Activated CD4-positive, alpha-beta T cell treated with anti-CD3 and anti-CD28 coated beads, Interleukin-2, amount 10 ng/mL, durations not matched to agents 7 days and 5 days (primary cell): ENCODE measurements around the gene PAXX. TPM values are rescaled to one million over a fixed set of nuclear protein-coding genes. Genes with fewer than 3 reads are reported as not detected.

Experiments used
- CTCF ChIA-PET: fragments of 350-600 bp; sonication (Branson Sonifier 250); formaldehyde crosslinking; loops from one replicate; lab custom pipeline; 2021; ENCODE audit warnings: antibody characterized with exemption; lab: Charles Lee
- POLR2A ChIA-PET: fragments of 350-600 bp; sonication (Branson Sonifier 250); formaldehyde crosslinking; loops from one replicate; lab custom pipeline; 2021; ENCODE audit warnings: antibody characterized with exemption; lab: Charles Lee
- DNase-seq: peaks from one replicate; pipeline ENCODE4 v3.0.0-alpha.2; 2020
- H3K27ac Mint-ChIP-seq: one replicate; pipeline ENCODE4 v1.8.0; 2021; ENCODE audit warnings: mild to moderate bottlenecking, moderate library complexity, mixed read lengths
- H3K27me3 Mint-ChIP-seq: one replicate; pipeline ENCODE4 v1.8.0; 2021; ENCODE audit warnings: mixed read lengths
- H3K36me3 Mint-ChIP-seq: one replicate; pipeline ENCODE4 v1.8.0; 2021; ENCODE audit warnings: low read depth, mixed read lengths
- H3K4me1 Mint-ChIP-seq: one replicate; pipeline ENCODE4 v1.8.0; 2021; ENCODE audit warnings: mixed read lengths
- H3K4me3 Mint-ChIP-seq: one replicate; pipeline ENCODE4 v1.8.0; 2021; ENCODE audit warnings: mild to moderate bottlenecking, moderate library complexity, mixed read lengths
- H3K9me3 Mint-ChIP-seq: one replicate; pipeline ENCODE4 v1.8.0; 2021; ENCODE audit warnings: mixed read lengths
- total RNA-seq, 2 experiments: library from RNA; stranded (reverse); gene quantifications; one replicate each; pipeline ENCODE4 v1.2.3, GENCODE V29; 2021

Gene PAXX
- total RNA-seq, 2 experiments from 2014 or later = 80.2 to 98.4 TPM

DNA sequence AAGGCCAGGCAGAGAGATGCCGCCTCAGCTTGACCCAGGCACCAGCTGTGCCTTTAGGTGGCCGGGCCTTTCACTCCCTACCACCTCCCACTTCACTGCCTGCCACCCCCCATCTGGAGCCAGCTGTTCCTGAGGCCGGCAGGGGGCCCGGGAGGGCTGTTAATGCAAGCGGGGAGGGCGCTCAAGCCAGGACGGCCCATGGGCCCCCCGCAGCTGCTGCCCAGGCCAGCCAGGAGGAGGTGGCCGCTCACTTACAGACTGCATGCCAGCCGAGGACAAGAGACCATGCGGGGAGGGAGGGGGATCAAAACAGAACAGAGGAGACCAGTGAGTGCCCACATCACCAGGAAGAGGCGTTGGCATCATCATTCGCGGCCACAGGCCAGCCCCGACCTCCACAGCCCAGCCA, 31.4 kb downstream of the PAXX start:
- peaks cover 3% of the 10 kb centered on the region for H3K36me3 Mint-ChIP-seq
- ChIA-PET CTCF (interaction anchor here (7.4 kb wide), 1 partner anchor 12 kb away, joined by 58 read pairs; no protein-coding TSS in a partner anchor), POLR2A (interaction anchor here (0.6 kb wide), 1 partner anchor 198 kb away, joined by 9 read pairs; no protein-coding TSS in a partner anchor)
- DNase-seq = no peak
- peaks cover 19% of the 10 kb centered on the region for H3K4me1 Mint-ChIP-seq
- no peak overlapping the region for H3K4me3 Mint-ChIP-seq
- no peaks in the 10 kb centered on the region for H3K27me3 Mint-ChIP-seq
- no peak overlapping the region for H3K27ac Mint-ChIP-seq
- no peaks in the 10 kb centered on the region for H3K9me3 Mint-ChIP-seq

DNA sequence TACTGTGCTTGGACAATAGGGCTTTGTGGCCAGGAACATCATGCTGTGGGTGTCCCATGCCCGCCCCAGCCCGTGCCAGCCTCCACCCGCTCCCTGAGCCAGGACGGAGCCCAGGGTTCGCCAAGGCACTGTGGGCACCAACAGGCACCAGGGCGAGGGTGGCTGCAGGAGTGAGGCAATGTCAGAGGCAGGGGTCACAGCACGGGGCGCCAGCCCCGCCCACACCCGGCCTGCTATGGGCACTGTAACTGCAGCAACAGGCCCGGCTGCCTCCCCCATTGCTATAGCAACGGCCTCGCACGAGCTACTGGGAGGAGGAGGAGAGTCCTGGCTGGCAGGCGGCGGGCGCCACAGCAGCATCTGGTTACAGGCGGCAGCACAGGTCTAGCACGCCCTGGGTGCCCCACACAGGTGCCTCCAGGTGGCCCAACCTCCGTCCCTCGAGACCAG, 33.3 kb downstream of the PAXX start:
- peaks cover 36% of the 10 kb centered on the region for H3K4me1 Mint-ChIP-seq
- H3K27me3 Mint-ChIP-seq = no peaks in the 10 kb centered on the region
- ChIA-PET CTCF (interaction anchor here (0.6 to 7.4 kb wide), 8 partner anchors 10 to 191 kb away, joined by 3 to 58 read pairs (median 4); partner anchors contain the start of genes MAN1B1 and NPDC1), POLR2A (no interaction called here)
- no peak overlapping the region for H3K4me3 Mint-ChIP-seq
- H3K36me3 Mint-ChIP-seq = peaks cover 3% of the 10 kb centered on the region
- no peaks in the 10 kb centered on the region for H3K9me3 Mint-ChIP-seq
- no peak overlapping the region for H3K27ac Mint-ChIP-seq
- DNase-seq = no peak

DNA sequence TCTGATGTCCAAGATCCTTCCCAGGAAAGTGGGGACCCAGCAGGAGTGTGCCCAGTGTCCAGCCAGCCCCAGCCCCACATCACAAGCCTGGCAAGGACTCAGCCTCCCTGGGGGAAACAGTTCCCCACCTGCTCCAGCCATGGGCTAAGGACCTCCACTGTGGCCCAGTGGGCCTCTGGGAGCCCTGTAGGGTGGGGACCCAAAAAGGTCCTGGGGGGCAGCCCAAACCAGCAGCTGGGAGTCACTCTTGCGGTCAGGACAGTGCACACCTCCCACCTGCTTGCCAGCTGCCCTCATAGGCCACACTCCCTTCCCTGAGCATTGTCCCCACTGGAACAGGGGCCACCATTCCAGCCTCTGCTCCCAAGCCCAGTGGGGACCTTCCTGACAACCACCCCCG, 34.2 kb downstream of the PAXX start:
- POLR2A ChIA-PET = no interaction called here
- Mint-ChIP-seq H3K4me1 (peaks cover 41% of the 10 kb centered on the region), H3K9me3 (no peaks in the 10 kb centered on the region), H3K27ac (no peak overlapping the region), H3K36me3 (peaks cover 5% of the 10 kb centered on the region), H3K27me3 (no peaks in the 10 kb centered on the region), H3K4me3 (no peak overlapping the region)
- no peak for DNase-seq
- CTCF ChIA-PET = interaction anchor here (0.6 to 7.4 kb wide), 10 partner anchors 9 to 191 kb away, joined by 3 to 59 read pairs (median 4); partner anchors contain the start of genes C8G and MAN1B1

DNA sequence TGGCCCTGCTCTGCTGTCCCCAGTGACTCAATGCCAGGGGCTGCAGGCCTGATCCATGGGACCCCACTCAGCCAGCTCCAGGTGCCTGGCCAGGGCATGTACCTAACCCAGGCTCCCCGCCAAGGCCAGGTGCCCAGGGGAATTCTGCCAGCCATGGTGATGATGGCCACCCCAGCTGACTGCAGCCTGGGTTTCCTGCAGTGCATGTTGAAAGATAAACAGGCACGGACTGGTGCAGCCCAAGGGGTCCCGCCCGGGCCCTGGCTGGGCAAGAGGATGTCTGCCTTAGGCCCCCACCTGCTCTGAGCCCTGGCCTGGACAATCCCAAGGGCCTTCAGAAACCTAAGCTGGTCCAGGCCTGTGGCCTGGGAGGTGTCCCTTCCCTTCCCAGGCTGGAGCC, 34.6 kb downstream of the PAXX start:
- Mint-ChIP-seq H3K27me3 (no peaks in the 10 kb centered on the region), H3K4me1 (peaks cover 42% of the 10 kb centered on the region), H3K36me3 (peaks cover 5% of the 10 kb centered on the region), H3K9me3 (no peaks in the 10 kb centered on the region), H3K27ac (no peak overlapping the region), H3K4me3 (peak overlapping the region; percentile 76)
- ChIA-PET POLR2A (interaction anchor here (0.6 kb wide), 1 partner anchor 73 kb away, joined by 3 read pairs; no protein-coding TSS in a partner anchor), CTCF (interaction anchor here (1.0 to 7.4 kb wide), 9 partner anchors 9 to 234 kb away, joined by 3 to 59 read pairs (median 4); partner anchors contain the start of genes C8G and MAN1B1)
- no peak for DNase-seq

DNA sequence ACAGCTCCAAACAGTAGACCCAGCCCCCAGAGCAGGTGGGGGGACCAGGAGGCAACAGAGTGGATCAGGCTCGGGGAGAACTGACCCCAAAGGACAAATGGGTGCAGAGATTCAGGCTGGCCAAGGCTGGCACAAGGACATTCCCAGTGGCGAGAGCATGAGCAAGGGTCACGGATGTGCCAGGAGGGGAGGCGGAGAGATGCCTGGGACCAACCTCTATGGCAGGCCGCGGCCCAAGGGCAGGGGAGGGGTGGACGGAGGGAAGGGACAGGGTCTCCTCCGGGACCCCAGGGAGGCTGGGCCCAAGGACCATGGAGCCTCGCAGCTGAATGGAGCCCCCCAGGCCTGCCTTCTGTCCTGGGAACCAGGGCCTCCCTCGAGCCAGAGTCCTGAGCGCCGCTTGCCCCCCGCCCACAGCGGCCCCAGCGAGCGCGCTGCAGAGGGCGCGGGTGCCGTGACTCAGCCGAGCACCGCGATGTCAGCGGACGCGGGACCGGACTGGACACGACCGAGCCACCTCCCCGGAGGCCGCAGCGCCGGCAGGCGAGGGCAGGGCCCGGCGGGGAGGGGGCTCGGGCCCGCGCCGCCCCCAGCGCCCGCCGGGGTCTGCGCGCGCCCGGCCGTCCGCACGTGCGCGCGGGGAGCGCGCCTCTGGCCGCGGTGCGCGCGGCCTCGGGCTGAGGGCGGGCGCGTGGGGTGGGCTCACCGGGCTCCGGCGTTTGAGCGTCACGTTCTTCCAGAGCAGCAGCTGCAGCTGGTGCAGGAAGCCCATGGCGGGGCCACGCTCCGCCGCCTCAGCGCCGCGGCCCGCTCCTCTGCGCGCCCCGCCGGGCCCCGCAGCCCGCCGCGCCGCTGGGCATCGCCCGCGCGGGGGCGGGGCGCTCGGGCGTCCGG, 35.4 kb downstream of the PAXX start, which contains the start of gene ABCA2:
TSS of gene ABCA2 (minus strand) at position 869 of the 894 bp plus-strand sequence. CDS start at position 772, 97 bp downstream.
- Mint-ChIP-seq H3K27me3 (no peaks in the 10 kb centered on the region), H3K4me1 (peaks cover 46% of the 10 kb centered on the region), H3K27ac (peak within 1 kb of the TSS; percentile 87), H3K9me3 (no peaks in the 10 kb centered on the region), H3K36me3 (peaks cover 2% of the 10 kb centered on the region), H3K4me3 (peak within 1 kb of the TSS; percentile 76)
- no peak for DNase-seq
- ChIA-PET CTCF (interaction anchor here (1.0 to 14.0 kb wide), 19 partner anchors 8 to 237 kb away, joined by 3 to 157 read pairs (median 5); partner anchors contain the start of genes AJM1, C8G, NPDC1 and PAXX), POLR2A (interaction anchor here (0.6 kb wide), 1 partner anchor 74 kb away, joined by 3 read pairs; no protein-coding TSS in a partner anchor)

DNA sequence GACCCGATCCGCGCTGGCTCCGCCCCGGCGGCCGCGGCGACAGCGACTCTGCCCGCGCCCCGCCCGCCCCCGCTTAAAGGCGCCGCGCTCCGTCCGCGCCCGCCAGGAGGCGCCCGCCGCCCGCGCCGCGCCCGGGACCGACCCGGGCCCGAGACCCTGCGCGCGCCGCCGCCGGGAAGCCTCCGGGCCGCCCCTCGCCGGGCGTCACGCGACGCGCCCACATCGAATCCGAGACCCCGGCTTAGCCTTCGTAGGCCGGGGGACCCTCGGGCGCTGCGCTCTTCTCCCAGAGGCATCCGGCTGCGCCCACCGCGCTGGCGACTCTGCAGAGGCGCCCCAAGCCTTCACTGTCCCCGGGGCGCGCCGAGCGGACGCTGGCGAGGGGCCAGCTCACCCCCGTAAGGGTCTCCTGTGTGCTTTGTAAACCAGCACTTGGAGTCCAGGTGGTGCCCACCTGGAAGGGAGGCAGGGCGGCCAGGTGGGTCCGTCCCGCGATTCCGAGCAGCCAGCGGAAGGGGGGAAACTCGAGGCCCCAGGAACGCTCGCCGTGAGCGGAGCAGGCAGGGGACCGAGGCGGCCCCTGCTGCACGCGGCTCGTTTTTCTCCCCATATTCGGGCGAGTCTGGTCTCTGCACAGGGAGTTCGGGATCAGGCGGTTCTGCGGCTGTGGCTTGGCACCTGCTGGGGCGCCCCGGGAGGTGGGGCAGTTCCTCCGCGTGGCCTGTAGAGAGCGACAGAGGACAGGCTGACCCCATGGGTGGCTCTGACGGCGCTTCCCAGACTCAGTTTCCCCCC, 36.2 kb downstream of the PAXX start:
- Mint-ChIP-seq H3K9me3 (no peaks in the 10 kb centered on the region), H3K4me1 (peaks cover 52% of the 10 kb centered on the region), H3K27ac (peak overlapping the region; percentile 87), H3K4me3 (peak overlapping the region; percentile 75), H3K27me3 (no peaks in the 10 kb centered on the region), H3K36me3 (peaks cover 2% of the 10 kb centered on the region)
- DNase-seq = peak; percentile 67
- ChIA-PET POLR2A (no interaction called here), CTCF (interaction anchor here (0.6 to 14.0 kb wide), 41 partner anchors 9 to 300 kb away, joined by 3 to 157 read pairs (median 6); partner anchors contain the start of genes AJM1, CLIC3, MAN1B1 and NPDC1)

DNA sequence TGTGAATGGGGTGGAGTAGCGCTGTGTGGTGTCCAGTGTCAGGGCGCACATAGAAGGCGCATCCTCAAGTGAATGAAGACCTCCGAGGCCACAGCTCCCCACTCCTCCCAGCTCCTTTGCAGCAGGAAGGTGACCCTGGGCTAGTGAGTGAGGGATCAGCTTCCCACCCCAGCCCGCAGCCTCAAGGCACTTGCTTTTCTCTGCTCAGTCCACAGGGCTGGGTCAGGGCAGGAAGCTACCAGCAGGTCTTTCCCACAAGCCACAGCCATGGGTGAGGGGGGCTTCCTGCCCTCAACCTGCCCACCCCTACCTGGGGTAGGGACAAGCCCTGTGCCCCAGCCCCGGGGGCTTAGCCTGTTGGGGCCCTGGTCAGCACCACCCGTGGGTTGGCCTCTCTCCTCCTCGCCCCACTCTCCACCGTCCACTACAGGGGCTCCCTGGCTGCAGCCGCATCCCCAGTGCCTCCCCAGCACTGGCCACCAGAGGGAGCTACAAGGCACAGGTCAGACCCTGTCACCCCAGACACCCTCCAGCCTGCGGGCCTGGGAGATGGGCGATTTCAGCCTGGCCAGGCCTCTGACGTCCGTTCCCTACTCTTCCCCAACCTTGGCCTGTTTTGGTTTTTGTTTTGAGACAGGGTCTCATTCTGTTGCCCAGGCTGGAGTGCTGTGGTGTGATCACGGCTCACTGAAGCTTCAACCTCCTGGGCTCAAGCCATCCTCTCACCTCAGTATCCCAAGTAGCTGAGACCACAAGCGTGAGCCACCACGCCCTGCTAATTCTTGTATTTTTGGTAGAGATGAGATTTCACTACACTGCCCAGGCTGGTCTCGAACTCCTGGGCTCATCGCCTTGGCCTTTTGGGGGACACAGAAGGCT, 37.1 kb downstream of the PAXX start:
- ChIA-PET POLR2A (no interaction called here), CTCF (interaction anchor here (0.6 to 14.0 kb wide), 50 partner anchors 9 to 300 kb away, joined by 3 to 157 read pairs (median 5); partner anchors contain the start of genes AJM1, CLIC3, MAN1B1 and NPDC1)
- H3K9me3 Mint-ChIP-seq = no peaks in the 10 kb centered on the region
- H3K36me3 Mint-ChIP-seq = peaks cover 2% of the 10 kb centered on the region
- peak overlapping the region; percentile 75 for H3K4me3 Mint-ChIP-seq
- DNase-seq = peak; percentile 70
- peaks cover 54% of the 10 kb centered on the region for H3K4me1 Mint-ChIP-seq
- no peaks in the 10 kb centered on the region for H3K27me3 Mint-ChIP-seq
- peak overlapping the region; percentile 87 for H3K27ac Mint-ChIP-seq

DNA sequence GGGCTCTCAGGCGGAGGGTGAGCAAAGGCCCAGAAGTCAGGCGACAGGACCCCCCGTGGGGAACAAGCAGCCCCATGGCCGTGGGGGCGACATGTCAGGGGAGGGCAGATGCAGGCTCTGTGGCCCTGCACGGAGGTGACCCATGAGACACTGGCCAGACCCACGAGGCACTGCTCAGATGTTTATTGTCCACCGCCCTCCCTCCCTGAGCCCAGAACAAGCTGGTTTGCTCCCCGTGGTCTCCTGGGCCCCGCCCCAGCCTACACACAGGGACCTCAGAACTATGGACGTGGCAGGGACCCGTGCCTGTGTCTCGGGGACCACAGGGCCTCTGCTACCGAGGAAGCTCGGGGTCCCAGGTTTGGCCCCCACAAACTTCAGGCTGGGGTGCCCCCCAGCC, 37.8 kb downstream of the PAXX start:
- no peaks in the 10 kb centered on the region for H3K27me3 Mint-ChIP-seq
- DNase-seq = no peak
- POLR2A ChIA-PET = no interaction called here
- H3K36me3 Mint-ChIP-seq = peaks cover 2% of the 10 kb centered on the region
- peak overlapping the region; percentile 87 for H3K27ac Mint-ChIP-seq
- H3K4me1 Mint-ChIP-seq = peaks cover 57% of the 10 kb centered on the region
- H3K9me3 Mint-ChIP-seq = no peaks in the 10 kb centered on the region
- peak overlapping the region; percentile 75 for H3K4me3 Mint-ChIP-seq
- CTCF ChIA-PET = interaction anchor here (0.6 to 14.0 kb wide), 43 partner anchors 8 to 301 kb away, joined by 3 to 157 read pairs (median 6); partner anchors contain the start of genes AJM1, CLIC3, MAN1B1 and NPDC1

DNA sequence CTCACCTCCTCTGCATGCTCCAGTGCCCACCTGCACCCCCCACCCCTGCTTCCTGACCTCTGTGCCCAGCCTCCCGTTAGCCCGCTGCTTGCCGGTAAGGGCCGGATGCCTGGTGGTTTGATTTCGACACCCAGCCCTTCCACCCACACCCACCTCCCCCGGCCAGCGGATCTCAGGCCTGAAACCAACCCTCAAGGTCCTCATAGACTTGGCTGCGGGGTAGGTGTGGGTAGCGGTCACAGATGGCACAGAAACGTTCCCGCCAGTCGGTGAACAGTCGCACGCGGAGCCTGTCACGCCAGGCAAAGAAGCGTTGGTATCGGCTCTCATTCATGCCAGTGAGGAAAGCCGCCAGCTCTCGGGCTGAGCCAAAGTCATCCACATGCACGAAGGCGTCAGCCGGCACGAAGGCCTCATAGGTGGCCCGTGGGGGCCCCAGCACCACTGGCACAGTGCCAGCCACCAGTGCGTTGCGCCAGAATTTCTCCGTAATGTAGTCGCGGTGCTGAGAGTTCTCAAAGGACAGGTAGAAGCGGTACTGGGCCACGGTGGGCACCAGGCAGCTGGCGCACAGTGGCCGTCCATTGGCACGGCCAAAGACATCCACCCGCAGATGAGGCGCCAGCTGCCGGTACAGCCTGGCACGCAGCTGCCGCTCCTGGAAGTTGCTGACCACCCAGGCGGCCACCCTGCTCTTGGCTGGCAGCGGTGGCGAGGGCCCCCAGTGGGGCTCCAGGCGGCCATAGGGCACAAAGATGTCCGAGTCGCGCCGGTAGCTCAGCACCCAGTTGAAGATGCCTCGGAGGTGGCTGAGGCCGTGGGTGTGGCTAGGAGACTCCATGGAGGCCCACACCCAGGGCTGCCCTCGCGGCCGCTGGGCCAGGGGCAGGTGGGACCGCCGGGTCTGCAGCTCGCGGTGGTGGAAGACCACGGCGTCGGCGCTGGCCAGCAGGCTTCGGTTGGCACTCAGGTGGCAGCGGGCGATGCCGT, 38.6 kb downstream of the PAXX start:
- Mint-ChIP-seq H3K27ac (peak overlapping the region; percentile 87), H3K36me3 (peaks cover 2% of the 10 kb centered on the region), H3K27me3 (no peaks in the 10 kb centered on the region), H3K4me3 (peak overlapping the region; percentile 75), H3K9me3 (no peaks in the 10 kb centered on the region), H3K4me1 (peaks cover 63% of the 10 kb centered on the region)
- ChIA-PET POLR2A (no interaction called here), CTCF (interaction anchor here (1.1 to 14.0 kb wide), 13 partner anchors 13 to 243 kb away, joined by 3 to 157 read pairs (median 7); partner anchors contain the start of genes AJM1, NPDC1, PAXX and SAPCD2)
- DNase-seq = peak; percentile 39

DNA sequence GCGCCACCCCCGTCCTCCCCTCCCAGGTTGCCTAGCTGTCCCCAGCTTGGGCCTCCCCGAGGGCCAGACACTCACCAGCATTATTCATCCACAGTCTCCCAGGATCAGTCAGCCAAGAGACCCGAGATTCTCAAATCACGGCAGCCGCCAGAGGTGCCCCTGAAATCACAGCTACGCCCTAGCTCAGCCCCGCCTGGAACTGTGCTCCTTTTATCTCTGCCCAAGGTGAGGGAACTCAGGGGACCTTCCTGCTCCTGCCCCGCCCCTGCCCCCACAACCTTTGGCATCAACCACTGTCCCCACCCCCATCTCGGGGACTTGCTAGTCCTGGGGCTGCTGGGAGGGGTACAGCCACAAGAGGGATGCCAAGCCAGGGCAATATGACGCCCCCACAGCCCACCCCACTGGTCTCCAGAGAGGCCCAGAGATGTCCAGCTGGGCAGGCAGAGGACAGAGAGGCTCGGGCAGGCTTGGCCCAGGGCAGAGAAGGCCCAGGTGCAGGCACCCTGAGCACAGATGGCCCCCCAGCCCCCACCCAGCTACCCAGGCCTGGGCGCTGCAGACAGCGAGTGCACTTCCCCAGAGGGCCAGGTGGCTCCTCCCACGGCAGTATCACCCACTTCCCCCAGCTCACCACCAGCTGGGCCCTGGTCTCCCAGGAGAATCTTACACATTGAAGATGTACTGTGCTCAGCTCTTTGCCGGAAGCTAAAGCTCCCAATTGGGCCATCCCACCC, 39.9 kb downstream of the PAXX start, which contains the start of gene FUT7:
TSS of gene FUT7 (minus strand) at position 185 of the 737 bp plus-strand sequence. CDS start at position 88, 97 bp downstream.
- Mint-ChIP-seq H3K27me3 (no peaks in the 10 kb centered on the region), H3K27ac (peak within 1 kb of the TSS; percentile 87), H3K9me3 (no peaks in the 10 kb centered on the region), H3K36me3 (peaks cover 2% of the 10 kb centered on the region), H3K4me1 (peaks cover 58% of the 10 kb centered on the region), H3K4me3 (peak within 1 kb of the TSS; percentile 75)
- CTCF ChIA-PET = interaction anchor here (0.7 to 14.0 kb wide), 11 partner anchors 14 to 307 kb away, joined by 3 to 157 read pairs (median 4); partner anchors contain the start of genes NPDC1 and SAPCD2
- peak; percentile 28 for DNase-seq
- POLR2A ChIA-PET = interaction anchor here (0.6 kb wide), 1 partner anchor 138 kb away, joined by 3 read pairs; no protein-coding TSS in a partner anchor
